Smooth muscle cell of the umbilical artery (primary cell): Measurements from ENCODE around the gene ACKR3. TPM values are rescaled to one million over a fixed set of nuclear protein-coding genes. Genes with fewer than 3 reads are reported as not detected.

ENCODE experiments used
- total RNA-seq: library from RNA; depleted of rRNA; stranded (reverse); fragments of >200 nt; gene quantifications from 2 replicates; pipeline ENCODE4 v1.2.3, GENCODE V29; 2014

Gene ACKR3
- 0.18 TPM in 1 of 2 replicates, not detected in the other for total RNA-seq

GRCh38 chr2:236569573-236569973 lies at the start of gene ACKR3:
Gene ACKR3 (plus strand): TSS chr2:236569825. CDS start chr2:236580466, 10,641 bp downstream.

